ENCODE data around the gene LAMB4.

DNA sequence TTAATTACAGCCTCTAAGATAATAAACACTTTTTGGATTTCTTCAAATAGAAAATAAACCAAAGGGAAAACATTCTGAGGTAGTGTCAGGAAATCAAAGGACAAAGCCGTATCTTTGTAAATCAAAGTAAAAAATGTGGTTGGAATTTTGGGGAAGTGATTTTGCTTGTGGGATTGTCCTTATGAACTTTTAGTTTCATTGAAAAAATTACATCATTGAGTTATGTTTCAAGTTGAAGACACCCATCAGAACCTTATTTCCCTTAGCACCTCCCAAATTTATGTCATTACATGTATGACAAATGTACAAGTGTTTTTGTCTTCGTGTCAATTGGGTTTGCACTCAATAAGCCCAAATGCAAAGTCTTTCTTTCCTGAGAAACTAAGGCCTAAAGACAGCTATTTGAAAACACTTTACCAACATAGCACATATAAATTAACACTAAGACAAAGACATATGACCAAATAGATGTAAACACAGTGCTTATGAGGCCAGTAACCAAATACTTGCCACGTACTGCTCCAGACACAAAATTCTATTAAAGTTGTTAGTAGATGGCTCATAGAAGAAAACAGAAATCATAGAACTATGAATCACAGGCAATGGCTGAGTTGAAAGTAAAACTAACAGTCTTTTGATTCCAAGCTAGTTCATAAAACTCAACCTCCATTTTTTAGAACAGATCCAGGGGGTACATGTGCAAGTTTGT, 26.9 kb upstream of the LAMB4 start:
- TF ChIP-seq EZH2 (IDR thresholded peaks at IDR 0.05; ENCODE audit: insufficient read depth, poor library complexity, severe bottlenecking) (no peak), EZH2phosphoT487 (IDR thresholded peaks at IDR 0.05; ENCODE audit: insufficient read depth, low read depth) (no peak)

Data from GM23248 (cell line).